Smooth muscle cell of trachea (primary cell): Measurements from ENCODE around the gene FUZ. TPM values are rescaled to one million over a fixed set of nuclear protein-coding genes. Genes with fewer than 3 reads are reported as not detected.

ENCODE experiments used
- total RNA-seq: library from RNA; depleted of rRNA; stranded (reverse); fragments of >200 nt; gene quantifications from 2 replicates; pipeline ENCODE4 v1.2.1, GENCODE V29; 2014

Gene FUZ, protein sequence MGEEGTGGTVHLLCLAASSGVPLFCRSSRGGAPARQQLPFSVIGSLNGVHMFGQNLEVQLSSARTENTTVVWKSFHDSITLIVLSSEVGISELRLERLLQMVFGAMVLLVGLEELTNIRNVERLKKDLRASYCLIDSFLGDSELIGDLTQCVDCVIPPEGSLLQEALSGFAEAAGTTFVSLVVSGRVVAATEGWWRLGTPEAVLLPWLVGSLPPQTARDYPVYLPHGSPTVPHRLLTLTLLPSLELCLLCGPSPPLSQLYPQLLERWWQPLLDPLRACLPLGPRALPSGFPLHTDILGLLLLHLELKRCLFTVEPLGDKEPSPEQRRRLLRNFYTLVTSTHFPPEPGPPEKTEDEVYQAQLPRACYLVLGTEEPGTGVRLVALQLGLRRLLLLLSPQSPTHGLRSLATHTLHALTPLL
- total RNA-seq: 30.4 and 46.0 TPM in 2 replicates

DNA sequence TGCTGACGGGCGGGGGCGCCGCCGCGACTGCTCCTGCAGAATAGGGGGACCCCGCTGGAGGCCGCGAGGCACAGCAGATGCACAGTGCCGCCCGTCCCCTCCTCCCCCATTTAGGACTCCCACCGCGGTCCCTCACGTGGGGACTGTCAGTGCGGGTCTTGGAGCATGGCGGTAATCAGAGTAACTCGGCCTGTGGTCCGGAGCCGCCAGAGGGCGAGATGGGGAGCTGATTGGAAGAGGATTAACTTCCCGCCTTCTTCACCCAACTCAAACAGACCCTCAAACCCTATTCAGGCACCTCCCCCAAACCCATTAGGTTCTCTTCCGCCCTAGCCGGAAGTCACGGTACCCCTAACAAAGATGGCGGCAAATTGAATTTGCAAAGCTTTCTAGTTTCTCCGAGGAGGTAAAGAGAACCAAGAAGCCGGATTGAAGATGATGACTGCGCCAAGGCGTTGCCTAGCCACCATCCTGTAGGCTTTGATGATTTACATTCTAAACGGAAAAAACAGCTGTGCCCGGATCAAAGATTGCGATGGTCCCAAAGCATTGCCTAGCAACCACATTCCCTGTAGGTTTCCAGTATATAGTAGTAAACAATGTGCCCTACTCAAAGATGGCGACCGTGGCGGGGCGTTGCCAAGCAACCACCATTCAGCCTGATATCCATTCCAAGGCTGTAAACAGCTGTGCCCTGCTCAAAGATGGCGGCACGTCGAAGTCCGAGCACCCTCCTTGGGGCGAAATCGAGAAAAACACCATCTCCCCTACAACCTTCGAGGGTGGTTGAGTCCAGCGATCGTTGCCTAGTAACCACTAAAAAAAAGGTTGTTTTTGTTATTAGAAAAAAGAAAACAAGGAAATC lies at the start of gene FUZ:
FUZ (minus strand) TSS at position 296 of the 865 bp plus-strand sequence; CDS start at position 110, 186 bp downstream.

DNA sequence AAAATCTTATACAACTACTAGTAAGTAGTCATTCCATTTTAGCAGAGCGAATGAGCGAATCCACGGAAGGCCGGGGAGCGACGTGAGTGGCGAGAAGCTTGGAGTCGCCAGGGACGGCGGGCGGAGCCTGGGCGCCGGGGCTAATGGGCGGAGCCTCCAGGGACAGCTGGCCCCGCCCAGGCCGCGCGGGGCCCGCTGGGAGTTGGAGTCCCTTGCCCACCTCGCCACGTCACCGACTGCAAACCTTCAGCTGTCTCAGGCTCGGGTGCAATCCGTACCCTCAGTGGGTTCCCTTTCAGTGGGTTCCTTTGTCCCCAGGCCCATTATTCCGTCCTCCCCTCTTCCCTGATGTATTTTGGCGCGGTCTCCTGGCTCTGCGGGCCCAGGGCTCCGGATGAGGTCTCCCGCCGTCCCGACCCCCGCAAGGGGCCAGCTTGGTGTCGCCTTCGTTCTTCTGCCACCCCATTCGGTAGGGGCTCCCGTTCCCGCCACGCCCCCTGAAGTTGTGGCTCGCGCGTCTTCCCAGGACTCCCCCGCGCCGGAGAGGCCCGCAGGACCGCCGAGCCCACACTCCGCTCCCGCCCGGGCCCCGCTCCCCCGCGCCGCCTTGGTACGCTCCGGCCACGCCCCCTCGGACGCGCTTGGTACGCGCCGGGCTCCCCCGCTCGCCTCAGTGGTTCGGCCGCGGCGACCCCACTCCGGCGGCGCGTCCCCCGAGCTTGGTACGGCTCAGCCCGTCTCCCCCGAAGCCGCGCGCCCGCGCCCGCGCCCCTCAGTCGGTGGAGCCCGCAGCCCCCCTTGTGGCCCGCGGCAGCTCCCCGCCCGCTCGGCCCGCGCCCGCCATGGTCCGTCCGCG lies 37.6 kb upstream of the FUZ start, which contains the start of gene PTOV1:
PTOV1 (plus strand) TSS at position 673 of the 856 bp plus-strand sequence.

DNA sequence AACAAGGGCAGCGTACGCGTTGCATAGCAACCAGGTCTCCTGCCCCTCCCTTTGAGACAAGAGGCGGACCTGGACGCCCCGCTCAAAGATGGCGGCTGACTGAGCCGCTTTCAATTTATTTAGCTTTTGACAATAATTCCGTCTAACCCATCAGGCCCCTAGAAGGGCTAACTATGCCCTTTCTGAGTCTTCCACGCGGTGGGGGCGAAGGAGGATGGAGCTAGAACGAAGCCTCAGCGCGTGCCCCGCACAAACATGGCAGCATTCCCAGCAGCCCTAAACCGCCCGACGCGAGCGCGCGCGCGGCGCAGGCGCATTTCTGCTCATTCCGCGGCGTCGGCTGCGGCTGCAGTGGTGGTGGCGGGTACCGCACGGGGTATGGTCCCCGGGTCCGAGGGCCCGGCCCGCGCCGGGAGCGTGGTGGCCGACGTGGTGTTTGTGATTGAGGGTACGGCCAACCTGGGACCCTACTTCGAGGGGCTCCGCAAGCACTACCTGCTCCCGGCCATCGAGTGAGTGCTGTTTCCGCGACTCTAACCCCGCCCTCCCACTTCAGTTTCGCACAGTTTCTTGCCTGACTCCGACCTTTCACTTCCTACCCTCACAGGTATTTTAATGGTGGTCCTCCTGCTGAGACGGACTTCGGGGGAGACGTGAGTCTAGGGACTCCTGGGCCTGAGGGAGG lies 5.0 kb upstream of the FUZ start, which contains the start of gene MED25:
MED25 (plus strand) TSS at position 326 of the 685 bp plus-strand sequence; CDS start at position 379, 53 bp downstream.

DNA sequence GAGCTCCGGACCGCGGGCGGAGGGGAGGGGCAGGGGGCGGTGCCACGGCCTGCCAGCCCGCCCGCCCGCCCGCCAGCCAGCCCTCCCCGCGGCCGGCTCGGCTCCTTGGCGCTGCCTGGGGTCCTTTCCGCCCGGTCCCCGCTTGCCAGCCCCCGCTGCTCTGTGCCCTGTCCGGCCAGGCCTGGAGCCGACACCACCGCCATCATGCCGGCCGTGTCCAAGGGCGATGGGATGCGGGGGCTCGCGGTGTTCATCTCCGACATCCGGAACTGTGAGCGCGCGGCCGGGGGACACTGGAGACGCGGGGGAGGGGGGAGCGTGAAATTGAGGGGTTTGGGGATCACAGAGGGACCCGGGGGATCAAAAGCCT lies 46.2 kb downstream of the FUZ start, which contains the start of gene AP2A1:
AP2A1 (plus strand) TSS at position 72 of the 370 bp plus-strand sequence; CDS start at position 205, 133 bp downstream.

DNA sequence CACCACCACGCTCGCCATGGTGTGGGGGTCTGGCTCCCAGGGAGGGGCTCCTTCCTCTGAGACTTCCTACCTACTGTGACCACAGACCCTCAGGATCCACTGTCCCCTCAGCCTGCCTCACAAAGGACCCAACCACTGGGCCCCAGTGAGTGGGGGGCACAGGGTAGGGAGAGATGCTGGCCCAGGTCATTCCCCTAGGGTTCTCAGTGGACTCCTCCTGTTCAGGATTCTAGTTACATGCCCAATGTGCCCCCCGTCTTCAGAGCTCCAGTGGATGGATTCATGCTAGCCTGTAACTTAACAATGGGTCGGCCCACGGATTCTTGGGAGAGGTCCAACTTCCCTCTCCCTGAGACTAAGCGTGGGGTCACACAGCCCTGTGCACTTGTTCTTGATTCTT lies 49.9 kb downstream of the FUZ start, which contains the start of gene TSKS:
TSKS (minus strand) TSS at position 77 of the 400 bp plus-strand sequence; CDS start at position 18, 59 bp downstream.

Other genes with a start within 250 kb of the FUZ start
- gene NOSIP, start 232.7 kb downstream of the FUZ start, total RNA-seq: 48.5 and 71.3 TPM in 2 replicates
- gene PRRG2, start 232.0 kb downstream of the FUZ start, total RNA-seq: 0.29 and 1.2 TPM in 2 replicates
- gene PRR12, start 222.1 kb downstream of the FUZ start, total RNA-seq: 3.8 and 4.5 TPM in 2 replicates
- 46.0 and 96.3 TPM in 2 replicates for gene RRAS, start 173.1 kb downstream of the FUZ start, total RNA-seq
- 26.6 and 30.6 TPM in 2 replicates for gene SCAF1, start 171.1 kb downstream of the FUZ start, total RNA-seq
- gene IRF3, start 147.4 kb downstream of the FUZ start, total RNA-seq: 33.3 and 69.5 TPM in 2 replicates
- 4.8 and 5.5 TPM in 2 replicates for gene BCL2L12, start 147.4 kb downstream of the FUZ start, total RNA-seq
- gene PRMT1, start 136.0 kb downstream of the FUZ start, total RNA-seq: 224 and 304 TPM in 2 replicates
- 0.44 and 0.83 TPM in 2 replicates for gene ADM5, start 123.7 kb downstream of the FUZ start, total RNA-seq
- gene CPT1C, start 122.2 kb downstream of the FUZ start, total RNA-seq: 29.7 and 37.5 TPM in 2 replicates
- 0.17 and 0.44 TPM in 2 replicates for gene TSKS, start 50.0 kb downstream of the FUZ start, total RNA-seq
- 110 and 154 TPM in 2 replicates for gene AP2A1, start 46.3 kb downstream of the FUZ start, total RNA-seq
- gene MED25, start 5.0 kb upstream of the FUZ start, total RNA-seq: 17.7 and 26.9 TPM in 2 replicates
- 58.6 and 81.0 TPM in 2 replicates for gene PTOV1, start 37.9 kb upstream of the FUZ start, total RNA-seq
- 43.3 and 55.9 TPM in 2 replicates for gene PNKP, start 54.3 kb upstream of the FUZ start, total RNA-seq
- gene AKT1S1, start 64.1 kb upstream of the FUZ start, total RNA-seq: 11.8 and 18.9 TPM in 2 replicates
- gene TBC1D17, start 64.4 kb upstream of the FUZ start, total RNA-seq: 21.4 and 24.8 TPM in 2 replicates
- 1.0 and 1.3 TPM in 2 replicates for gene IL4I1, start 83.6 kb upstream of the FUZ start, total RNA-seq
- 19.9 and 30.4 TPM in 2 replicates for gene ATF5, start 115.9 kb upstream of the FUZ start, total RNA-seq
- gene NUP62, start 116.2 kb upstream of the FUZ start, total RNA-seq: 28.1 TPM in 2 replicates
- gene SIGLEC11, start 147.9 kb upstream of the FUZ start, total RNA-seq: not detected in 2 replicates
- 32.9 and 34.4 TPM in 2 replicates for gene VRK3, start 212.1 kb upstream of the FUZ start, total RNA-seq
- 5.6 and 6.0 TPM in 2 replicates for gene ZNF473, start 212.7 kb upstream of the FUZ start, total RNA-seq